Caco-2 (cell line): ENCODE measurements around the gene TRABD2A. TPM values are rescaled to one million over a fixed set of nuclear protein-coding genes. Genes with fewer than 3 reads are reported as not detected.

ENCODE experiments used
- BruUV-seq: library from RNA; stranded (reverse); fragments of 400-500 nt; replicated peaks from 2 replicates; lab custom pipeline; 2021; lab: Mats Ljungman, UMichigan
- CTCF ChIA-PET: fragments of 300-600 bp; sonication (Branson Sonifier 250); formaldehyde crosslinking; loops from one replicate; lab custom pipeline; 2022; ENCODE audit warnings: antibody characterized with exemption; lab: Charles Lee
- POLR2A ChIA-PET: fragments of 300-600 bp; sonication (Branson Sonifier 250); formaldehyde crosslinking; loops from one replicate; lab custom pipeline; 2022; ENCODE audit warnings: antibody characterized with exemption; lab: Charles Lee
- DNase-seq, 2 experiments: peaks; one replicate each; pipeline versions ENCODE4 v3.0.0 to v3.0.0-alpha.2; 2020 to 2022
- H3K27me3 ChIP-seq: replicated peaks from 2 replicates; pipeline ENCODE4 v1.6.0; 2011; ENCODE audit warnings: low read length; ENCODE audit not compliant: control insufficient read depth, insufficient read depth
- H3K36me3 ChIP-seq: 2 replicates; pipeline ENCODE4 v1.5.1; 2011; ENCODE audit warnings: low read length; ENCODE audit not compliant: control insufficient read depth, insufficient read depth
- H3K4me1 ChIP-seq: fragments of 250-450 bp; sonication (Bioruptor Pico); 2 replicates; pipeline ENCODE4 v1.5.1; 2020; ENCODE audit warnings: mild to moderate bottlenecking
- H3K4me3 ChIP-seq: 2 replicates; pipeline ENCODE4 v1.5.1; 2011; ENCODE audit warnings: low read depth, mild to moderate bottlenecking, control low read depth, low read length
- H3K9me3 ChIP-seq: fragments of 250-450 bp; sonication (Bioruptor Pico); 2 replicates; pipeline ENCODE4 v1.5.1; 2020; ENCODE audit warnings: mild to moderate bottlenecking, moderate library complexity
- H3K27ac Mint-ChIP-seq: one replicate; pipeline ENCODE4 v1.8.0; 2022; ENCODE audit warnings: mixed read lengths; ENCODE audit not compliant: unreplicated experiment
- H3K27me3 Mint-ChIP-seq: one replicate; pipeline ENCODE4 v1.8.0; 2022; ENCODE audit warnings: mixed read lengths; ENCODE audit not compliant: insufficient read depth, unreplicated experiment
- H3K36me3 Mint-ChIP-seq: one replicate; pipeline ENCODE4 v1.8.0; 2022; ENCODE audit warnings: mild to moderate bottlenecking, mixed read lengths; ENCODE audit not compliant: insufficient read depth, unreplicated experiment
- H3K4me1 Mint-ChIP-seq: one replicate; pipeline ENCODE4 v1.8.0; 2022; ENCODE audit warnings: low read depth, mixed read lengths; ENCODE audit not compliant: unreplicated experiment
- H3K4me3 Mint-ChIP-seq: one replicate; pipeline ENCODE4 v1.8.0; 2022; ENCODE audit warnings: mild to moderate bottlenecking, moderate library complexity, mixed read lengths; ENCODE audit not compliant: unreplicated experiment
- H3K9me3 Mint-ChIP-seq: one replicate; pipeline ENCODE4 v1.8.0; 2022; ENCODE audit warnings: mixed read lengths; ENCODE audit not compliant: unreplicated experiment
- CTCF ChIP-seq, 2 experiments: fragments of 200-600 bp in 1 of 2; IDR thresholded peaks; 1 replicate in 1 of 2; 2 replicates in 1 of 2; pipeline versions ENCODE4 v1.5.1 to v1.8.0; 2011 to 2022; ENCODE audit warnings: antibody characterized with exemption in 1 of 2, control low read depth in 1 of 2, inconsistent platforms in 1 of 2, low read depth in 1 of 2, low read length in 1 of 2, mild to moderate bottlenecking in 1 of 2, moderate library complexity in 1 of 2; ENCODE audit not compliant: insufficient read depth in 1 of 2, severe bottlenecking in 1 of 2, unreplicated experiment in 1 of 2
- intact Hi-C: fragments of 100-400 bp; cut with micrococcal nuclease; formaldehyde crosslinking; loops from one replicate; pipeline ENCODE4 v1.10.0; 2022; ENCODE audit not compliant: unreplicated experiment
- total RNA-seq: library from RNA; stranded (reverse); gene quantifications from 2 replicates; pipeline ENCODE4 v1.2.3, GENCODE V29; 2022

TRABD2A gene
- total RNA-seq, 1 experiment from 2014 or later, result 1.4 TPM

- Mint-ChIP-seq H3K9me3 (peaks cover 10% of the 10 kb centered on the region), H3K36me3 (no peaks in the 10 kb centered on the region), H3K4me3 (no peak overlapping the region), H3K27ac (no peak overlapping the region), H3K27me3 (peaks cover 10% of the 10 kb centered on the region), H3K4me1 (peaks cover 11% of the 10 kb centered on the region)
- no peak for DNase-seq
- no TSS peak for BruUV-seq
- no peak for TF ChIP-seq CTCF (IDR thresholded peaks at IDR 0.05; ENCODE audit: insufficient read depth in 1 of 2, low read depth in 1 of 2, low read length in 1 of 2, severe bottlenecking in 1 of 2, unreplicated experiment in 1 of 2)
- H3K9me3 ChIP-seq, result peaks cover 5% of the 10 kb centered on the region
- H3K4me3 ChIP-seq, result no peak overlapping the region
- H3K36me3 ChIP-seq, result no peaks in the 10 kb centered on the region
- intact Hi-C loops, result no loop called here
- ChIA-PET CTCF (no interaction called here), POLR2A (no interaction called here)
- no peaks in the 10 kb centered on the region; the same call in 1 of the 2 replicates for H3K27me3 ChIP-seq
- no peaks in the 10 kb centered on the region for H3K4me1 ChIP-seq
Observed at GRCh38 chr2:84839851-84840250, 41.0 kb downstream of the TRABD2A start.

- Histone ChIP-seq H3K27me3 (no peaks in the 10 kb centered on the region; the same call in 1 of the 2 replicates), H3K4me1 (no peaks in the 10 kb centered on the region), H3K36me3 (no peaks in the 10 kb centered on the region), H3K4me3 (no peak overlapping the region), H3K9me3 (peaks cover 5% of the 10 kb centered on the region)
- intact Hi-C loops, result no loop called here
- no peak for DNase-seq
- ChIA-PET CTCF (no interaction called here), POLR2A (no interaction called here)
- H3K4me1 Mint-ChIP-seq, result peaks cover 11% of the 10 kb centered on the region
- peaks cover 8% of the 10 kb centered on the region for H3K27me3 Mint-ChIP-seq
- no TSS peak for BruUV-seq
- H3K36me3 Mint-ChIP-seq, result no peaks in the 10 kb centered on the region
- peaks cover 10% of the 10 kb centered on the region for H3K9me3 Mint-ChIP-seq
- H3K27ac Mint-ChIP-seq, result no peak overlapping the region
- no peak for TF ChIP-seq CTCF (IDR thresholded peaks at IDR 0.05; ENCODE audit: insufficient read depth in 1 of 2, low read depth in 1 of 2, low read length in 1 of 2, severe bottlenecking in 1 of 2, unreplicated experiment in 1 of 2)
- no peak overlapping the region for H3K4me3 Mint-ChIP-seq
Observed at GRCh38 chr2:84838434-84839145, 42.3 kb downstream of the TRABD2A start.

GRCh38 chr2:84836215-84836614, 44.7 kb downstream of the TRABD2A start:
- no TSS peak for BruUV-seq
- ChIA-PET CTCF (no interaction called here), POLR2A (no interaction called here)
- no peak overlapping the region for H3K4me3 Mint-ChIP-seq
- Histone ChIP-seq H3K4me1 (no peaks in the 10 kb centered on the region), H3K9me3 (peaks cover 5% of the 10 kb centered on the region), H3K36me3 (no peaks in the 10 kb centered on the region), H3K27me3 (no peaks in the 10 kb centered on the region), H3K4me3 (no peak overlapping the region)
- H3K9me3 Mint-ChIP-seq, result peaks cover 10% of the 10 kb centered on the region
- H3K27ac Mint-ChIP-seq, result no peak overlapping the region
- no peak for DNase-seq
- H3K36me3 Mint-ChIP-seq, result no peaks in the 10 kb centered on the region
- peaks cover 11% of the 10 kb centered on the region for H3K4me1 Mint-ChIP-seq
- TF ChIP-seq CTCF (IDR thresholded peaks at IDR 0.05; ENCODE audit: insufficient read depth in 1 of 2, low read depth in 1 of 2, low read length in 1 of 2, severe bottlenecking in 1 of 2, unreplicated experiment in 1 of 2), result no peak
- intact Hi-C loops, result no loop called here
- peaks cover 8% of the 10 kb centered on the region for H3K27me3 Mint-ChIP-seq
